Measurements from ENCODE around the gene LMAN2L. TPM values are rescaled to one million over a fixed set of nuclear protein-coding genes. Genes with fewer than 3 reads are reported as not detected.

LMAN2L gene
- total RNA-seq, 1 donor from 2014 or later, result 41.2 TPM

DNA sequence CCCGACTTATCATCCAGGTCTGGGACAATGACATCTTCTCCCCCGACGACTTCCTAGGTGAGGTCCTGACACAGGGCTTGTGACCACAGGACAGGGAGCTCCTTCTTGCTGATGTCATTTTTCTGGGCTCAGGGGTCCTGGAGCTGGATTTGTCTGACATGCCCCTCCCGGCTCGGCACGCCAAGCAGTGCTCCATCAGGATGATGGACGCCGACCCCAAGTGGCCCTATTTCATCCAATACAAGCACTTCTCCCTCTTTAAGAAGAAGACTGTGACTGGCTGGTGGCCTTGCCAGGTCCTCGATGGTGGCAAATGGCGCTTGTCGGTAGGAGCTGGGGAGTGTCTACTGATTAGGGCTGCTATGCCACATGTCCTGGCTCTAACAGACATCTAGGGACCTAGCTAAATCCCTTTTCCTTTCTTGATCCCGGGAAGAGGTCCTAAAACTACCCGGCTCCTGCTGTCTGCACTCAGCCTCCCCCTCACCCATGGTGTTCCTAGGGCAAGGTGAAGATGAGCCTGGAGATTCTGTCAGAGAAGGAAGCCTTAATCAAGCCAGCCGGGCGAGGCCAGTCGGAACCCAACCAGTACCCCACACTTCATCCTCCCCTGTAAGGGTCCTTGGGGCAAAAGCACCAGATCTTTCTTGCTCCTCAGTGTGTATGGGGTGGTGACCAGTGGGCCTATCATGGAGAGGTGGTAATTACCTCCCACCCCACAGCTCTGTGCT lies 36.7 kb downstream of the LMAN2L start:
- no peak for DNase-seq (ENCODE audit: low read depth)

DNA sequence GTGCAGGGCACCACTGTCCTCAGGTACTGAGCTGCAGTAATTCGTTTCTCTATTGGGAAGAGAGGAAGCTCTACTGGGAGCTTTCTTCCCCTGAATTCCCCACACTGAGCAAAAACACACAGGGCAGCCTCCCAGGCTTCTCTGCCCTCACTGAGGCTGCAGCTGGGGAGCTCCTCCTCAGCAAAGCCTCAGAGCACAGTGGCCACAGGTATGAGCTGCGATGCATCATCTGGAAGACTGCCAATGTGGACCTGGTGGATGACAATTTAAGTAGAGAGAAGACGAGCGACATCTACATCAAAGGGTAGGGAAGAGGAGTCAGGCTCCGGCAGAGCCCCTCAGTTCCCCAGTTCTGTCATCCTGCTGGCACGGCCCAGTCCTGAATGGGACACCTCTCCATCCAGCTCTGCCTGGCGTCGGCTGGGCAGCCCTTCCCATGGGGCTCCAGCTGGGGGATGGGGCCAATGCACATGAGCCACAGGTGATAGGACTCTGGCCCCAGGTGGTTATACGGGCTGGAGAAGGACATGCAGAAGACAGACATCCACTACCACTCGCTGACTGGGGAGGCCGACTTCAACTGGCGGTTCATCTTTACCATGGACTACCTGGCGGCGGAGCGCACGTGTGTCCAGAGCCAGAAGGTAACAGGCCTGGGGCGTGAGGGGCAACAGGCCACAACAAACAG lies 37.6 kb downstream of the LMAN2L start:
- DNase-seq (ENCODE audit: low read depth), result no peak

DNA sequence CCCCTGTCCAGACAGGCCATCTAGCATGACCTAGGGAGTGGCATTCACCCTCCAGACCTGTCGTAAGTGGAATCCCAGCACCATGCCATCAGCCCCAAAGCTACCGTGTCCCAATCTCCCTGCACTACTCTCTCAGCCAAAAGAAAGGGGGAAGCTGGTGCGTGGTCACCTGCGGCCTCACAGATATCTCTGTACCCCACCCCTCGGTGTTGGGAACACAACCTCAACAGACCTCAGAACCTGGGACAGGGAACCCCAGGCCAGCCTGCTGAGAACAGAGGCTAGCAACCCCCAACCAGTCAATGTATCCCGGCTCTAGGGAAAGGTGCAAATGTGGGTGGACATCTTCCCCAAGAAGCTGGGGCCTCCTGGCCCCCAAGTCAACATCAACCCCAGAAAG lies 38.2 kb downstream of the LMAN2L start:
- no peak for DNase-seq (ENCODE audit: low read depth)

DNA sequence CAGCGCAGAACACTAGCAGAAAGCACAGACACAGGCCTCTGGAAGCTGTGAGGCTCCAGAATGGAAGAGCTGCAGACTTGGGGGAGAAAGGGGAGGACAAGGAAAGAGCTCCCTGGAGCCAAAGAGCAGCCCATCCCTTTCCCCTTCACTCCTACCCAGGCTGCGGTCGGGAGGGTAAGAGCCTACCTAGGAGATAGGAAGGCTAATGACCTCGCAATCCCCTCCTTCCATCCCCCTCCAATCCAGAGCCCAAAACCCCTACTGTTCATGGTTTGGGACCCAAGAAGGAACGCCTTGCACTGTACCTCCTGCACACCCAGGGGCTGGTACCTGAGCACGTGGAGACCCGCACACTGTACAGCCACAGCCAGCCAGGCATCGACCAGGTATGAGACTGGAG lies 39.8 kb downstream of the LMAN2L start:
- no peak for DNase-seq (ENCODE audit: low read depth)

DNA sequence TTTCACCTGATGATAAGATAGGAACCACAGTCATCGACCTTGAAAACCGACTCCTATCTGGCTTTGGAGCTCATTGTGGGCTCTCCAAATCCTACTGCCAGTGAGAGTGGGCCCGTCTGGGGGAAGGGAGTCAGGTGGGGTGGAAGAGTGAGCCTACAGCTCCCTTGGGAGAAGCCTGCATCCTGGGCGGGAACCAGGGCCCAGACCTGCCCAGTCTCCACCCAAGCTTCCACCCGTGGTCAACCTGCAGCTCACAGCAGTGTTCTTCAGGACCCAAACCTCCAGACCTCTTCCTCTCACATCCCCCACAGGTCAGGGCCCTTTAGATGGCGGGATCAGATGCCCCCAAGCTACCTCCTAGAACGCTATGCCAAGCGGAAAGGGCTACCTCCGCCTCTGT lies 40.2 kb downstream of the LMAN2L start:
- DNase-seq (ENCODE audit: low read depth), result no peak

DNA sequence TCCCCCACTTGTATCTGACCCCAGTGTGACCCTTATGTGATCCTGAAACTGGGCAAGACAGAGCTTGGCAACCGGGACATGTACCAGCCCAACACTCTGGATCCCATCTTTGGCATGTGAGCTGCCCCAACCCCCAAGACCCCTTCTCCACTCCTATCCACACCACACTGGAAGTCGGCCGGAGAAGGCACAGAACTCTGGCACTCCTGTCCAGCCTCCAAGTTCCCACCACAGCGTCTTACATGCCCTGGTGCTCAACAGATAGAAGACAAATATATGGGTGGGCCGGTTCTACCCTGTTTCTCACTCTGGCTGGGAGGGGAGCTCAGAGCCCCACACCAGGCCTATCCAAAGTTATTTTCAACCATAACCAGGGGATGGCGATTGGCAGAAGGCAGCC lies 40.8 kb downstream of the LMAN2L start:
- DNase-seq (ENCODE audit: low read depth), result no peak

DNA sequence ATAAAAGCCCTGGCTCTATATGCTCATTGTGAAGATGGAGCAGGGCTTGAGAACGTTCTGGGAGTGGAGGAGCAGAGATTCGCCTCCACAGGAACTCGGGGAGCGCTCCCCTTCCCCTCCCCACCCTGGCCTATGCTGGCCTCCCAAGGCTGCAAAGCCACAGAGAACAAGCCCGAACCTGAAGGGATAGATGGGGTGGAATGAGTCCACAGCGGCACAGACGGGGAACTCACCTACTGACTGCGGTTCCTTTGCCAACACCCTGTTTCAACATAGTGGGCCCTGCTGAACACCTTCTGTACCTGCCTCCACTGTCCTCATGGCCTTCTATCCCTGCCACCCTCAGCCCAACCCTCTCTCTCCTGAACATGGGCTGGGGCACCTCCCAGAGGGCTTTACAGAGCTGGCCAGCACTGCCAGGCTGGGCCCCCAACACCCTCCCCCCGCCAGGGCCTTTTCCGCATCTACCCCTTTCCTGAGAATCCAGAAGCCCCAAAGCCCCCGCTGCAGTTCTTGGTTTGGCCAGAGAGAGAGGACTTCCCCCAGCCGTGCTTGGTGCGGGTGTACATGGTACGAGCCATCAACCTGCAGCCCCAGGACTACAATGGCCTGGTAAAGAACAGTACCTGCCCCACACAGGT lies 41.5 kb downstream of the LMAN2L start:
- DNase-seq (ENCODE audit: low read depth), result no peak

DNA sequence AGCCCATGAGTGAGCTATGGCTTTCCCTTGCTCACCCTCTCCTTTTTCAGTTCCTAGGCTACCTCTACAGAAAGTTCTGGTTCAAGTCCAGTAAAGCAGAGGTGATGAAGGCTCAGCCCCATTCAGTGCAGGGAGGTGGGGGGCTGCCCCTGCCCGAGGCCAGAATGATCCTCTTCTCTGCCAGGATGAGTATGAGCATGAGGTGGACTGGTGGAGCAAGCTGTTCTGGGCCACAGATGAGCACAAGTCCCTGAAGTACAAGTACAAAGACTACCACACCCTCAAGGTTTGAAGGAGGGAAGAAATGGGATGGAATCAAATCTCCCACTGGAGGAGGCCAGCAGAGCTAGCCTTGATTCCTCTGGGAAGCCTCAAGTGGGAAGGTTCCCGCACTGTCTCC lies 42.4 kb downstream of the LMAN2L start:
- DNase-seq (ENCODE audit: low read depth), result no peak

DNA sequence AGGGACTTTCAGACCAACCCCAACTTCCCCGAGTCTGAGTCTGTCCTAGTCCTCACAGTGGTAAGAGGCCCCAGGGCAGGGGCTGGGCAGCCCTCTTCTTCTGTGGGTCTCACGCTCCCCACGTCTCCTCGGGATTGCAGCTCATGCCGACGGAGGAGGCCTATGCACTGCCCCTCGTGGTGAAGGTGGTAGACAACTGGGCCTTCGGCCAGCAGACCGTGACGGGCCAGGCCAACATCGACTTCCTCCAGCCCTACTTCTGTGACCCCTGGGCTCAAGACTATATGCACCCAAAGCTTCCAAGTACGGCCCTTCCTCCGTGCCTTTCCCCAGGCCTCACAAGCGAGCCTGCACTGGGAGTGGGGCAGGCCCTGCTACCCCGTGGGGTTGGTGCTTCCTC lies 44.3 kb downstream of the LMAN2L start:
- no peak for DNase-seq (ENCODE audit: low read depth)

DNA sequence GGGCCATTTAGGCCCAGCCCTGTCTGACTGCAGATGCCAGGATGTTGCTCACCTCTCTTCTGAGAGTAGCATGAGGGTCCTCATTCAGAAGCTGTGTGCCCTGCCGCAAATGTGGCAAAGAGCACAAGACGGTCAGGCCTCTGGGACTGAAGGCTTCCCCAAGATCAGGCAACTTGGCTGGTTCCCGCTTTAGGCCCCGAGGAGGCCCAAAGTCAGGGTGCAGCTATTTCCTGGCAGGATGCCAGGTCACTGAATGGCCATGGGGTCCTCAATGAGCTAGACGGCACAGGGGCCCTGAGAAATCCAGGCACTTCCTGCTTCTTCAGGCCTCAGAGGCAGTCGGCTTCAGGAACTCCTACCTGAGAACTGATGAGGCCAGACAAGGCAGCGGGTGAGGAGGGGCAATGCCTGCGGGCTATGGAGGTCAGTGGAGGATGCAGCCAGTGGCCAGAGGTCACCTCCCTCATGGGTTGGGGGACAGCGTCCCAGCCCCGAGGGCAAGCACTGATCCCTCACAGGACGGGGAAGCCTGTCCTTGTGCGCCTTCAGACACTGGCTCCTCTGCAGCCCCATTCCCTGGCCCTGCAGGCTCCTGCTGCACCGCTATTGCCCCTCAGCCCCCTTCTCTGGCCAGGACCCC lies 44.9 kb downstream of the LMAN2L start:
- no peak for DNase-seq (ENCODE audit: low read depth)

DNA sequence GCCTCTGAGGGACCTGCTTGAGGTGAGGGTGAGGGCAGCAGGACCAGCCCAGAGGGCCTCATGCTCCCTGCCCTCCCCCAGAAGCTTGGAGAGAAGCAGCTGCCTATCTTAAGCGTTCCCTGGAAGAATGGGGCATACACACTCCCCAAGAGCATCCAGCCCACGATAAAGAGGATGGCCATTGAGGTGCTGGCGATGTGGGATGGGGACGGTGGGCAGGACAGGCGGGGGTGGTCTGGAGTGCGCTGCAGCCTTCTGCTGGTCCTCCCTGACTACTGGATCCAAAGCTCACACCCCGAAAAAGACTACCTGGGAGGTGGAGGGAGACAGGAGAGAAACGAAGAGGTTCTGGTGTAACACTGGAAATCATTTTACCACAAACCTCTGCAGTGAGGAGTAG lies 45.6 kb downstream of the LMAN2L start:
- DNase-seq (ENCODE audit: low read depth), result no peak

DNA sequence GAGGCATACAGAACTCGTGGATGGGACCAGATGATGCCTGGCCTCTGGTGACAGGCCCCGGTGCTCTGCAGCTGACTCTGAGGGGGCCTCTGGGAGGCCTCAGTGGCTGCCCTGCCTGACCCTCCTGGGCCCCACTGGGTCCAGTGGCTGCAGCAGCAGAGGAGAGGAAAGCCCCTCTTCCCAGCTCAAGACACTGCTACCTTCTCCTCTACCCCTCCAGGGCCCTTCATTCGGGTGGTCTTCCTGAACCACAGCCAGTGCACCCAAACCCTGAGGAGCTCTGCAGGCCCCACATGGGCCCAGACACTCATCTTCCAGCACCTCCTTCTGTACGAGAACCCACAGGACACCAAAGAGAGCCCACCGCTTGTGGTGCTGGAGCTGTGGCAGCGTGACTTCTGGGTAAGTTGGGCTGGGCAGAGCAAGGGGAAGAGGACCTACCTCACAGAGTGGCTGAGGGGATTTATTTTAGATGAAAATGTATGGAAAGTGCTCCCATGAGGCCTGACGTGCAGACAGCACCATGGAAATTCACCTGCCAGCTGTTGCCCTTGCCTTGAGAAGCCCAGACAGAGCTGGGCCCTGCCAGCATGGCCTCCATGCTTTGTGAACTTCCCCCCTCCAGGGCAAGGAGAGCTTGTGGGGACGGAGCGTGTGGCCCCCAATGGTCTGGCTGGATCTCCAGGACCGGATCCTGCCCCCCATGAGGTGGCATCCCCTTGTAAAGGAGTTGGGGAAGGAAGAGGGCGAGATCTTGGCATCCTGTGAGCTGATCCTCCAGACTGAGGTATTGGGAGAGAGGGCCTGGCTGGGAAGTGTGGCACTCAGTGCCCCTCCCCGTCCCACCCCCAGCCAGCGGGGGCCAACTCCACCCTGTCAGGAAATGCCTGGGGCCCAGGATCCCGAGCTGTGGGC lies 46.3 kb downstream of the LMAN2L start:
- no peak for DNase-seq (ENCODE audit: low read depth)

DNA sequence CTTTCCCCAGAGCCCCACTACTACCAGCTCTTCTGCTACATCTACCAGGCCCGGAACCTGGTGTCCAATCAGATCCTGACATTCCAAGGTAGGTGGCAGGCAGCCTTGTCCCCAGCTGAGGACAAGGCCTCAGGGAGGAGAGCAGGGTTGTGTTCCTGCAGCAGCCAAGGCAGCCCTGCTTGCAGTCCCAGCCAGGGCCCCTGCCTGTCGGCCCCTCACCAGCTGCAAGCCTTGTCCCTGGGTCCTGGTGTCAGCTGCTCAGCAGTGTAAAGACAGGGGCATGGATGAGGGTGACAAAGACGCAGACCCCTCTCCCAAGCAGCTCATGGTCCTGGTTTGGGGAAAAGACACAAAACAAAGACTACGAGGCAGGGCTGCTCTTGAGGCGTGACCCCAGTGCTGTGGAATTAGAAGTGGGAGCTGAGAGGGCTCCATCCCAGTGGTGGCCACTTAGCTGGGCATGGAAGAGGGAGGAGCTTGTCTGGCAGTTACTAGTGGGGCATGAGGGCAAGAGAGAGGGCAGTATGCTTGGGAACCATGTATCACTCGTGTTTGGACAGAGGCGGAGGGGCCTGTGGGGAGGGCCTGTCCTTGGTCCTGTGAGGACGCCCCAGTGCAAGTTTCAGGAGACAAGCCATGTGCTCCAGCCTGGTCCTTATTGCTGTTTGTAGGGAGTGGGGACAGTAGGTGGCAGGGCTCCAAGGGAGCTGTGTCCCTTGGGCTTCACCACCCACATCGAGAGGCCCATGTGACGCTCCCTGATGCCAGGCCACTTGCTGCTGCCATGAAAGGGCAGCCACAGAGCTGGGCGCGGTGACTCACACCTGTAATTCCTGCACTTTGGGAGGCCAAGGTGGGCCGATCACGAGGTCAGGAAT lies 47.5 kb downstream of the LMAN2L start:
- no peak for DNase-seq (ENCODE audit: low read depth)

DNA sequence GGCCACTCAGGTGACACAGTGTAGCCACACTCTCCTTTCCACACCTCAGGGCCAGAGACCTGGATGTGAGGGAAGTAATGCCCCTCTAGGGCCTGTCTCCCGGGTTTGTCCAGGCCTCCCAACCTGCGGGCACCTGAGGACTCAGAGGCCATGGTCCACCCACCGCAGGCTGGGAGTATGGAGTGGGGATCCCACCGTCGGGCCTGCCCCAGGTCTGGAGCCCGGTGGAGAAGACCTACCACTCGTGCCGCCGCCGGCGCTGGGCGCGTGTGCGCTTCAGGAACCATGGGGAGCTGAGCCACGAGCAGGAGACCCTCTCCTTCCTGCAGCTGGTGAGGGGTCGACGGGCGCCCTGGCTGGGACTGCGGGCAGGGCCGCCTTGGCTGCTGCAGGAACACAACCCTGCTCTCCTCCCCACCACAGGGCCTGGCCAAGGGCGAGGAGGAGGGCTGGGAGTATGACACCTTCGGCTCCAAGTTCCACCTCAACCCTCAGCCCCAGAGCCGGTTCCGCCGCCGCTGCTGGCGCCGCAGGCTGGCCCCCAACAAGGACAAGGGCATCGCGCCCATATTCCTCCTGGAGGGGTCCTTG lies 48.7 kb downstream of the LMAN2L start:
- no peak for DNase-seq (ENCODE audit: low read depth)

DNA sequence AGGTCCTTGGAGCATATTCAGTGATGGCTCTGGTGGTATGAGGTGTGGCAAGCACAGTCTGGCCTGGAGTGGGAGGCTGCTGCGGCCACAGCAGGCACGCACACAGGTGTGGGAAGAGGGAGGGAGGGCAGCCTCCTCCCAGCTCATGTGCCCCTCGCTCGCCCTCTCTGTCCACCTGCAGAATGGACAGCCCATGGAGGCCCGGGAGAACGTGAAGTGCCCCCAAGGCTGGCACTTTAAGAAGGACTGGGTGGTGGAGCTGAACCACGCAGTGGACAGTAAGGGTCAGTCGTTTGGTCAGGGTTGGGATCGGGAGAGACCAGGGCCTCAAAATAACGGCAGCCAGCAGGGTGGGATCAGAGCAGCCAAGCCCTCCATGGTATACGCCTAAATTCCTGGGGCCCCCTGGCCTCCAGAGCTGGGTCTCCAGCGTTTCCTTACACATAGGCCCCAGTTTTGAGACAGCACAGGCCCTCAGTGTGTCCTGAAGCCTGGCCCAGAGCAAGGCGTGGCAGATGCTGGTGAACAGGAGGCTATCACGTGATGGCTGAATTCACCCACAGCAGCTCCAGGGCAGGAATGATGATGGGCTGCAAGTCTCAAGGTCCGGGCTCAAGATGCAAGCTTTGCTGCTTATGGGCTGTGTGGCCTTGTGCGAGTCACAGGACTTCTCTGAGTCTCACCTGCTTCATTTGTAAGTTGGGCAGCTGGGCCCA lies 49.4 kb downstream of the LMAN2L start:
- DNase-seq (ENCODE audit: low read depth), result no peak

DNA sequence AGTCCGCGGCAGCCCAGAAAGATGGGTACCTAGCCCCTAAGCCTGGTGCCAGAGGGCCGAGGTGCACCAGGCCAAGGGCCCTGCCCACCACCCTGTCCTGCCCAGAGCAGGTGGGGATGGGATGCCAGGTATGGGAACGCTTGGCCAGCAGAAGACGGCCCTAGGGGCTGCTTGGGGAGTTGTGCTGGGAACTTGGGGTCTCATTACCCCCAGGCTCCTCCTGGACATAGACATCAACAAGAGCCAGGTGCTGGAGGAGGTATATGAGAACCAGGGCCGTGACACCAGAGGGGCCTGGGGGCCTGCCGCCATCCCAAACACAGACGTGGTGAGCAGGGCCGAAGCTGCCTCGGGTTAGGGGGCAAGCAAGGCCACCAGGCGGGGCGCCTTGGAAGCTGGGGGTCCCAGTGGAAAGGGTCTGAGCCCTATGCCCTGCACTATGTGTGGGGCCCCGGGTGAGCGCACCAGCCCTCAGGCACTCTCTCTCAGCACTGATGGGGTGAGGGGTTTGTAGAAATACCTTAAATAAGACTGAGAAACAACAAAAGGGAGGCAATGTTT lies 50.4 kb downstream of the LMAN2L start:
- no peak for DNase-seq (ENCODE audit: low read depth)

DNA sequence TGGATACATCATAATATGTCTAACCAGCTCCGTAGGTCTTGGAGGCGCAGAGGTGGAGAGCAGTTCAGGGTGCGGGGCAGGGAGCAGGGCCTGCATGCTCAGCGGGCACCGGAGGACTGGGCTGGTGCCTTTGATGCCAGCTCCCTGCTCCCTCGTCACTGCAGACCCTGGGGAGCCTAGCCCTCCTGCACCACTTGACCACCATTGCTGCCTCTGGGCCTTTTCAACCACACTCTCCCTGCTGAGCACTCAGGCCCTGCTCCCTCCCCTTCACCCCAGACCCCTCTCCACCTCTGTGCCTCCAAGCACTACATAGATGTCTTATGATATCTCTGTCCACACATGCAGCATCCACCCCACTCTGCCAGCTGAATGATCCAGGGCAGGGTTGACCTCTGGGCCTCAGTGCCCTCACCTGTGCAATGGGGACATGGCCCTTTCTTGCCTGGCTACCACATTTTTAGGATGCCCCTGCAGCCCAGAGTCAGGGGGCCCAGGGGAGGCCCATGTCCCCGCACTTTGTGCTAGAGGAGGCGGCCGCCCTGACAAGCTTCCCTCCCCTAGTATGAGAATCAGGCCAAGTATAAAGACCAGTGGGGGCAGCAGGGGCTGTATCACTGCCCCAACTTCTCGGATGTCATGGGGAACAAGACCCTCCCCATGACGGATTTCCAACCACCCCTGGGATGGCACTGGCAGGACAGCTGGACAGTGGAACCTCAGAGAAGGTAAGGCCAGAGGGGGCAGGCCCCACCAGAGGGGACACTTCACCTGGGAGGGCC lies 51.0 kb downstream of the LMAN2L start:
- DNase-seq (ENCODE audit: low read depth), result no peak

Measured in renal cortical epithelial cell (primary cell).